Liver (tissue), 3 donors: ENCODE data around the gene CDK13.

Source experiments
- CTCF ChIP-seq: fragments of 150-350 bp; IDR thresholded peaks from 2 replicates; pipeline ENCODE4 v1.5.1; 2017; ENCODE audit warnings: improper control_type of control experiment, low read depth, low read length; ENCODE audit not compliant: missing input control
- GABPA ChIP-seq, 2 donors: IDR thresholded peaks in 1 of 2; conservative IDR thresholded peaks in 1 of 2; 2 replicates each; pipeline ENCODE4 v1.6.1; 2016; ENCODE audit warnings: antibody characterized with exemption in 2 of 2, mild to moderate bottlenecking in 1 of 2, moderate library complexity in 1 of 2
- RXRA ChIP-seq, 2 donors: IDR thresholded peaks; 2 replicates each; pipeline ENCODE4 v1.6.1; 2017 to 2018; ENCODE audit warnings: antibody characterized with exemption in 2 of 2, mild to moderate bottlenecking in 1 of 2
- donor health status: healthy.
- donor health status: healthy.

- TF ChIP-seq CTCF, result no peak
- TF ChIP-seq RXRA (IDR thresholded peaks at IDR 0.05), result no peak
- no peak for TF ChIP-seq GABPA (IDR thresholded peaks at IDR 0.05 in 1 of 2, conservative IDR thresholded peaks at IDR 0.05 in 1 of 2)
Measured at GRCh38 chr7:40059057-40059456, 109.0 kb downstream of the CDK13 start.
